WTC11 (cell line): ENCODE results near the gene FAM24A. TPM values are rescaled to one million over a fixed set of nuclear protein-coding genes. Genes with fewer than 3 reads are reported as not detected.
"Not testable (repeated sequence)": the region's sequence is repeated elsewhere in the genome, so short reads cannot be mapped to it uniquely, and the experiment has no call there.

ENCODE experiments used
- ATAC-seq: fragments of 200-7000 bp; cut with Tn5 transposase; 2 replicates; pipeline ENCODE4 v1.10.0; 2021; ENCODE audit warnings: mild to moderate bottlenecking, moderate library complexity
- CTCF ChIA-PET: fragments of 300-600 bp; sonication (Branson Sonifier 250); formaldehyde crosslinking; loops from one replicate; lab custom pipeline; 2021; ENCODE audit warnings: antibody characterized with exemption; lab: Charles Lee
- POLR2A ChIA-PET: fragments of 350-600 bp; sonication (Branson Sonifier 250); formaldehyde crosslinking; loops from one replicate; lab custom pipeline; 2021; ENCODE audit warnings: antibody characterized with exemption; lab: Charles Lee
- DNase-seq: peaks from one replicate; pipeline ENCODE4 v3.0.0; 2021; ENCODE audit warnings: low spot score
- H3K27ac Mint-ChIP-seq: 2 replicates; pipeline ENCODE4 v1.8.0; 2021; ENCODE audit warnings: mixed read lengths
- H3K27me3 Mint-ChIP-seq: 2 replicates; pipeline ENCODE4 v1.8.0; 2021; ENCODE audit warnings: low read depth, mild to moderate bottlenecking, moderate library complexity, mixed read lengths
- H3K36me3 Mint-ChIP-seq: 2 replicates; pipeline ENCODE4 v1.8.0; 2021; ENCODE audit warnings: mixed read lengths
- H3K4me1 Mint-ChIP-seq: 2 replicates; pipeline ENCODE4 v1.8.0; 2022; ENCODE audit warnings: mixed read lengths
- H3K4me3 Mint-ChIP-seq: 2 replicates; pipeline ENCODE4 v1.8.0; 2021; ENCODE audit warnings: mild to moderate bottlenecking, moderate library complexity, mixed read lengths
- H3K9me3 Mint-ChIP-seq: 2 replicates; pipeline ENCODE4 v1.8.0; 2021; ENCODE audit warnings: mixed read lengths
- ATF1 ChIP-seq: sonication (generic); formaldehyde crosslinking; IDR thresholded peaks from 2 replicates; pipeline ENCODE4 v1.8.1; 2023; ENCODE audit warnings: mild to moderate bottlenecking, moderate library complexity, missing genetic modification reagents
- ATF2 ChIP-seq: sonication (generic); formaldehyde crosslinking; IDR thresholded peaks from 2 replicates; pipeline ENCODE4 v1.8.1; 2022; ENCODE audit warnings: low read depth, missing genetic modification reagents, borderline replicate concordance
- ERG ChIP-seq: fragments of 250-450 bp; sonication (Bioruptor Pico); IDR thresholded peaks from 2 replicates; pipeline ENCODE4 v1.8.0; 2021; ENCODE audit warnings: mild to moderate bottlenecking
- HMGA2 ChIP-seq: fragments of 250-450 bp; sonication (Bioruptor Pico); IDR thresholded peaks from 2 replicates; pipeline ENCODE4 v1.4.0; 2021; ENCODE audit warnings: mild to moderate bottlenecking, moderate library complexity
- HMGXB4 ChIP-seq: sonication (generic); formaldehyde crosslinking; IDR thresholded peaks from 2 replicates; pipeline ENCODE4 v1.8.1; 2023; ENCODE audit warnings: mild to moderate bottlenecking, moderate library complexity, missing genetic modification reagents
- JUN ChIP-seq: sonication (generic); formaldehyde crosslinking; IDR thresholded peaks from 2 replicates; pipeline ENCODE4 v1.8.0; 2023; ENCODE audit warnings: mild to moderate bottlenecking, missing genetic modification reagents
- MXD4 ChIP-seq: fragments of 250-450 bp; sonication (Bioruptor Pico); IDR thresholded peaks from 2 replicates; pipeline ENCODE4 v1.8.0; 2021; ENCODE audit warnings: mild to moderate bottlenecking, moderate library complexity, borderline replicate concordance
- TCF7 ChIP-seq: sonication (generic); formaldehyde crosslinking; IDR thresholded peaks from 2 replicates; pipeline ENCODE4 v1.8.0; 2022; ENCODE audit warnings: mild to moderate bottlenecking, low read depth, missing genetic modification reagents, moderate library complexity
- TEAD1 ChIP-seq: sonication (generic); formaldehyde crosslinking; IDR thresholded peaks from 2 replicates; pipeline ENCODE4 v1.8.0; 2022; ENCODE audit warnings: mild to moderate bottlenecking, missing genetic modification reagents
- TEAD4 ChIP-seq: sonication (generic); formaldehyde crosslinking; IDR thresholded peaks from 2 replicates; pipeline ENCODE4 v1.8.0; 2022; ENCODE audit warnings: mild to moderate bottlenecking, missing genetic modification reagents
- USF2 ChIP-seq: sonication (generic); formaldehyde crosslinking; IDR thresholded peaks from 2 replicates; pipeline ENCODE4 v1.8.1; 2023; ENCODE audit warnings: mild to moderate bottlenecking, missing genetic modification reagents, moderate library complexity
- ZNF121 ChIP-seq: sonication (generic); formaldehyde crosslinking; IDR thresholded peaks from 2 replicates; pipeline ENCODE4 v1.8.0; 2023; ENCODE audit warnings: missing genetic modification reagents
- ZNF138 ChIP-seq: sonication (generic); formaldehyde crosslinking; conservative IDR thresholded peaks from 2 replicates; pipeline ENCODE4 v1.8.1; 2022; ENCODE audit warnings: mild to moderate bottlenecking, moderate library complexity, missing genetic modification reagents
- ZSCAN18 ChIP-seq: fragments of 250-450 bp; sonication (Bioruptor Pico); IDR thresholded peaks from 2 replicates; pipeline ENCODE4 v2.1.2; 2022; ENCODE audit warnings: mild to moderate bottlenecking, moderate library complexity
- total RNA-seq: library from RNA; stranded (reverse); gene quantifications from 3 replicates; pipeline ENCODE4 v1.2.3, GENCODE V29; 2021

FAM24A gene
- total RNA-seq, 1 experiment from 2014 or later, result not detected

GRCh38 chr10:122864901-122865300 is 45.5 kb upstream of the FAM24A start:
- Mint-ChIP-seq H3K9me3 (peaks cover 34% of the 10 kb centered on the region), H3K27me3 (peaks cover 4% of the 10 kb centered on the region), H3K4me3 (no peak overlapping the region), H3K36me3 (peaks cover 38% of the 10 kb centered on the region), H3K27ac (no peak overlapping the region), H3K4me1 (peaks cover 6% of the 10 kb centered on the region)
- no peak for TF ChIP-seq ZSCAN18 (CRISPR knock-in tag)
- no peak for TF ChIP-seq HMGXB4 (CRISPR knock-in tag)
- TF ChIP-seq ATF2, result no peak
- TF ChIP-seq ZNF138 (CRISPR knock-in tag), result no peak
- TF ChIP-seq TEAD1 (CRISPR knock-in tag), result no peak
- no peak for TF ChIP-seq TCF7 (CRISPR knock-in tag)
- TF ChIP-seq USF2 (CRISPR knock-in tag), result no peak
- no peak for TF ChIP-seq TEAD4 (CRISPR knock-in tag)
- no peak for TF ChIP-seq HMGA2
- no peak for TF ChIP-seq ZNF121 (CRISPR knock-in tag)
- TF ChIP-seq MXD4, result no peak
- no peak for TF ChIP-seq ATF1 (CRISPR knock-in tag)
- no peak for TF ChIP-seq JUN
- TF ChIP-seq ERG (CRISPR knock-in tag), result no peak
- no peak for ATAC-seq
- CTCF ChIA-PET, result no interaction called here
- DNase-seq, result no peak
- POLR2A ChIA-PET, result no interaction called here

- peaks cover 52% of the 10 kb centered on the region for H3K36me3 Mint-ChIP-seq
- peaks cover 43% of the 10 kb centered on the region for H3K9me3 Mint-ChIP-seq
- H3K27ac Mint-ChIP-seq, H3K27me3 Mint-ChIP-seq, DNase-seq, H3K4me1 Mint-ChIP-seq, POLR2A ChIA-PET, ATAC-seq, CTCF ChIA-PET, H3K4me3 Mint-ChIP-seq: not testable (repeated sequence)
These were observed 43.5 kb upstream of the FAM24A start for GRCh38 chr10:122866757-122867482.

GRCh38 chr10:122868768-122869167 is 41.6 kb upstream of the FAM24A start:
- ATAC-seq, H3K4me3 Mint-ChIP-seq, H3K4me1 Mint-ChIP-seq, CTCF ChIA-PET, H3K27me3 Mint-ChIP-seq, H3K27ac Mint-ChIP-seq, DNase-seq, POLR2A ChIA-PET: not testable (repeated sequence)
- Mint-ChIP-seq H3K36me3 (peaks cover 57% of the 10 kb centered on the region), H3K9me3 (peaks cover 48% of the 10 kb centered on the region)

- CTCF ChIA-PET, DNase-seq, POLR2A ChIA-PET, H3K4me3 Mint-ChIP-seq, H3K27me3 Mint-ChIP-seq, ATAC-seq, H3K27ac Mint-ChIP-seq: not testable (repeated sequence)
- Mint-ChIP-seq H3K4me1 (peaks cover 38% of the 10 kb centered on the region), H3K9me3 (peaks cover 39% of the 10 kb centered on the region), H3K36me3 (peaks cover 49% of the 10 kb centered on the region)
These were observed 38.5 kb upstream of the FAM24A start for GRCh38 chr10:122871947-122872346.
